COR-L47 (cell line): Measurements from ENCODE around the gene ZNF189.

Experiments
- DNase-seq: peaks from one replicate; lab custom pipeline; 2025; lab: John Stamatoyannopoulos, UW

ZNF189 gene

GRCh38 chr9:101418518-101419430 is 20.1 kb downstream of the ZNF189 start:
- DNase-seq, result no peak

GRCh38 chr9:101419863-101420262 is 21.2 kb downstream of the ZNF189 start:
- no peak for DNase-seq

- DNase-seq, result no peak
Observed at GRCh38 chr9:101421653-101422065, 23.0 kb downstream of the ZNF189 start.

- DNase-seq, result no peak
Observed at GRCh38 chr9:101427358-101427757, 28.7 kb downstream of the ZNF189 start.

- DNase-seq, result no peak
Observed at GRCh38 chr9:101427957-101428655, 29.5 kb downstream of the ZNF189 start.

- no peak for DNase-seq
Observed at GRCh38 chr9:101428909-101429308, 30.3 kb downstream of the ZNF189 start.

GRCh38 chr9:101429736-101430135 is 31.1 kb downstream of the ZNF189 start:
- DNase-seq, result no peak

GRCh38 chr9:101432171-101432570 is 33.5 kb downstream of the ZNF189 start:
- no peak for DNase-seq

GRCh38 chr9:101432740-101433139 is 34.1 kb downstream of the ZNF189 start:
- DNase-seq, result no peak

GRCh38 chr9:101433229-101433628 is 34.6 kb downstream of the ZNF189 start:
- DNase-seq, result no peak

- DNase-seq, result no peak
Observed at GRCh38 chr9:101434998-101435397, 36.3 kb downstream of the ZNF189 start.

- DNase-seq, result no peak
Observed at GRCh38 chr9:101435601-101436079, 37.0 kb downstream of the ZNF189 start, which contains the start of gene ALDOB. Gene ALDOB, minus strand, starts transcription at chr9:101435774. Its CDS starts 4,887 bp downstream, at chr9:101430887.

- no peak for DNase-seq
Observed at GRCh38 chr9:101437806-101438232, 39.2 kb downstream of the ZNF189 start.

- DNase-seq, result no peak
Observed at GRCh38 chr9:101438523-101438922, 39.9 kb downstream of the ZNF189 start.

- no peak for DNase-seq
Observed at GRCh38 chr9:101440714-101441230, 42.1 kb downstream of the ZNF189 start.

GRCh38 chr9:101442318-101442717 is 43.7 kb downstream of the ZNF189 start:
- no peak for DNase-seq

GRCh38 chr9:101442736-101443135 is 44.1 kb downstream of the ZNF189 start:
- DNase-seq, result no peak

GRCh38 chr9:101443364-101443771 is 44.7 kb downstream of the ZNF189 start:
- DNase-seq, result peak; percentile 87

- no peak for DNase-seq
Observed at GRCh38 chr9:101445353-101446029, 46.8 kb downstream of the ZNF189 start.

GRCh38 chr9:101446732-101447131 is 48.1 kb downstream of the ZNF189 start:
- no peak for DNase-seq

GRCh38 chr9:101448680-101449070 is 50.0 kb downstream of the ZNF189 start:
- DNase-seq, result no peak
